Mesenteric fat pad (tissue), 1 donor: ENCODE data around the gene CD160. TPM values are rescaled to one million over a fixed set of nuclear protein-coding genes. Genes with fewer than 3 reads are reported as not detected.

Source experiments
- total RNA-seq: library from RNA; stranded (reverse); fragmentation: NEBNext Ultra II Directional; extraction: Animal tissue kit (Norgen Biotek cat#: 25700); gene quantifications from one replicate; pipeline ENCODE4 v1.2.1, GENCODE V29; 2021
- donor health status: DM: yes; HTN: yes; CAD: no.

CD160 gene
- total RNA-seq, 1 donor from 2014 or later: not detected

Other genes with a start within 250 kb of the CD160 start
- 13.1 TPM for gene GPR89A, start 111.5 kb upstream of the CD160 start, total RNA-seq
- gene PDZK1, start 12.1 kb upstream of the CD160 start, total RNA-seq: not detected
- 15.1 TPM for gene RNF115, start 104.6 kb downstream of the CD160 start, total RNA-seq
- gene POLR3C, start 104.7 kb downstream of the CD160 start, total RNA-seq: 26.6 TPM
- gene NUDT17, start 126.1 kb downstream of the CD160 start, total RNA-seq: 2.9 TPM
- 23.3 TPM for gene PIAS3, start 139.6 kb downstream of the CD160 start, total RNA-seq
- 4.3 TPM for gene ANKRD35, start 166.4 kb downstream of the CD160 start, total RNA-seq
- 1.3 TPM for gene ITGA10, start 190.6 kb downstream of the CD160 start, total RNA-seq
- 13.9 TPM for gene PEX11B, start 199.2 kb downstream of the CD160 start, total RNA-seq
- 110 TPM for gene RBM8A, start 208.0 kb downstream of the CD160 start, total RNA-seq
- 26.6 TPM for gene LIX1L, start 238.5 kb downstream of the CD160 start, total RNA-seq
- 0.74 TPM for gene ANKRD34A, start 245.1 kb downstream of the CD160 start, total RNA-seq
- gene POLR3GL, start 245.2 kb downstream of the CD160 start, total RNA-seq: 30.7 TPM